PC-9 (cell line): Measurements from ENCODE around the gene AATF. TPM values are rescaled to one million over a fixed set of nuclear protein-coding genes. Genes with fewer than 3 reads are reported as not detected.

Experiments
- BruUV-seq: library from RNA; stranded (reverse); fragments of 400-500 nt; replicated peaks from 2 replicates; lab custom pipeline; 2021; lab: Mats Ljungman, UMichigan
- CTCF ChIA-PET: fragments of 300-600 bp; sonication (Branson Sonifier 250); formaldehyde crosslinking; loops from one replicate; lab custom pipeline; 2022; ENCODE audit warnings: antibody characterized with exemption; lab: Charles Lee
- POLR2A ChIA-PET: fragments of 300-600 bp; sonication (Branson Sonifier 250); formaldehyde crosslinking; loops from one replicate; lab custom pipeline; 2022; ENCODE audit warnings: antibody characterized with exemption; ENCODE audit not compliant: unreplicated experiment; lab: Charles Lee
- DNase-seq, 2 experiments: peaks; one replicate each; pipeline versions ENCODE4 v3.0.0 to v3.0.0-alpha.2; 2015 to 2022; ENCODE audit warnings: mixed read lengths in 1 of 2
- H2AFZ ChIP-seq: fragments of 200-600 bp; sonication (generic); 2 replicates; pipeline ENCODE4 v1.8.1; 2017; ENCODE audit warnings: antibody characterized with exemption
- H3F3A ChIP-seq: fragments of 200-600 bp; sonication (generic); 2 replicates; pipeline ENCODE4 v1.8.1; 2017; ENCODE audit warnings: antibody characterized with exemption, mild to moderate bottlenecking, low read depth; ENCODE audit not compliant: insufficient read depth
- H3K27ac ChIP-seq: fragments of 200-600 bp; sonication (generic); 2 replicates; pipeline ENCODE4 v1.6.1; 2016; ENCODE audit warnings: mixed run types
- H3K27me3 ChIP-seq: fragments of 200-600 bp; sonication (generic); 2 replicates; pipeline ENCODE4 v1.6.1; 2016; ENCODE audit warnings: low read depth, mixed run types; ENCODE audit not compliant: insufficient read depth
- H3K36me3 ChIP-seq: fragments of 200-600 bp; sonication (generic); 2 replicates; pipeline ENCODE4 v1.6.1; 2016; ENCODE audit warnings: low read depth, mixed run types
- H3K4me1 ChIP-seq: fragments of 200-600 bp; sonication (generic); replicated peaks from 2 replicates; pipeline ENCODE4 v1.6.1; 2016; ENCODE audit warnings: mixed run types; ENCODE audit not compliant: insufficient read depth
- H3K4me2 ChIP-seq: fragments of 200-600 bp; sonication (generic); 2 replicates; pipeline ENCODE4 v1.6.1; 2017; ENCODE audit warnings: mixed run types
- H3K4me3 ChIP-seq: fragments of 200-600 bp; sonication (generic); 2 replicates; pipeline ENCODE4 v1.6.1; 2016; ENCODE audit warnings: mixed run types
- H3K79me2 ChIP-seq: fragments of 200-600 bp; sonication (generic); 2 replicates; pipeline ENCODE4 v1.6.1; 2017; ENCODE audit warnings: low read depth, mixed run types
- H3K9me2 ChIP-seq: fragments of 200-600 bp; sonication (generic); 2 replicates; pipeline ENCODE4 v1.8.1; 2017; ENCODE audit warnings: mild to moderate bottlenecking; ENCODE audit not compliant: insufficient read depth
- H3K9me3 ChIP-seq: fragments of 200-600 bp; sonication (generic); 2 replicates; pipeline ENCODE4 v1.8.1; 2016; ENCODE audit warnings: low read depth; ENCODE audit not compliant: insufficient read depth
- H4K20me1 ChIP-seq: fragments of 200-600 bp; sonication (generic); 2 replicates; pipeline ENCODE4 v1.8.1; 2017; ENCODE audit not compliant: insufficient read depth
- EZH2 ChIP-seq: fragments of 200-600 bp; sonication (generic); IDR thresholded peaks from 2 replicates; pipeline ENCODE4 v1.8.0; 2017; ENCODE audit warnings: antibody characterized with exemption, low read depth
- intact Hi-C: fragments of 100-400 bp; cut with micrococcal nuclease; formaldehyde crosslinking; loops from one replicate; pipeline ENCODE4 v1.10.0; 2022; ENCODE audit not compliant: unreplicated experiment
- total RNA-seq: library from RNA; stranded (reverse); gene quantifications from 2 replicates; pipeline ENCODE4 v1.2.3, GENCODE V29; 2021
- TF ChIP-seq, protein P1 (sequence below): fragments of 200-600 bp; sonication (generic); conservative IDR thresholded peaks from 2 replicates; pipeline ENCODE4 v1.6.1; 2017; ENCODE audit warnings: mixed run types, antibody characterized with exemption, mild to moderate bottlenecking, moderate library complexity

Gene AATF
- total RNA-seq, 1 experiment from 2014 or later: 71.4 TPM

DNA sequence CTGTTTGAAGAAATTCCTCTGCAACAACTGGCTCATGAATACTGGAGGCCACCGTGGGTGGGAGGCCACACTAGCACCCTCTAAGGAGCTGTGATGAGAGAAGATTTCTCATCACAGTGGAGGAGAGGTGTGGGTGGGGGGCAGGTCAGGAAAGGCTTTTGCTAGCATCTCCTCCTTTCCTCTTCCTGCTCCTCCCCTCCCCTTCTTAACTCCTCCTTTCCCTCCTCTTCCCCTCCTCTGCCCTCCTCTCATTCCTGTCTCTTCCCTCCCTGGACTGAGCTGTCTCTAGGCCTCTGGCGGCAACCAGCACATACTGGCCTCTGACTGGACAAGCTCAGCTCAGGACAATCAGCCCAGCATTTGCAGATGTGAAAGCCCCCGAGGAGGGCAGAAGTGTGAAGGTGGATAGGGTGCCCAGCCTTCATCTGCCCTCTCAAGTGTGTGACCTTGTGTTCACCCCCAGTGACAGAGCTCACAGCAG, 30.5 kb upstream of the AATF start:
- Histone ChIP-seq H3K4me2 (peak overlapping the region; percentile 86), H3K9me3 (no peaks in the 10 kb centered on the region), H2AFZ (no peak overlapping the region), H3K9me2 (no peaks in the 10 kb centered on the region), H3K36me3 (no peaks in the 10 kb centered on the region), H3K4me1 (peaks cover 62% of the 10 kb centered on the region), H3K79me2 (peaks cover 14% of the 10 kb centered on the region), H3F3A (peaks cover 52% of the 10 kb centered on the region), H4K20me1 (no peaks in the 10 kb centered on the region), H3K27ac (peak overlapping the region; percentile 99), H3K4me3 (no peak overlapping the region), H3K27me3 (no peaks in the 10 kb centered on the region)
- peak; percentile 48 to 53 for DNase-seq
- no TSS peak for BruUV-seq
- ChIA-PET CTCF (interaction anchor here (0.6 kb wide), 1 partner anchor 19 kb away, joined by 3 read pairs; the partner anchor contains the start of gene LHX1), POLR2A (interaction anchor here (0.5 to 0.7 kb wide), 4 partner anchors 18 to 317 kb away, joined by 3 to 13 read pairs (median 6); no protein-coding TSS in a partner anchor)
- TF ChIP-seq EZH2: no peak
- TF ChIP-seq, protein P1, sequence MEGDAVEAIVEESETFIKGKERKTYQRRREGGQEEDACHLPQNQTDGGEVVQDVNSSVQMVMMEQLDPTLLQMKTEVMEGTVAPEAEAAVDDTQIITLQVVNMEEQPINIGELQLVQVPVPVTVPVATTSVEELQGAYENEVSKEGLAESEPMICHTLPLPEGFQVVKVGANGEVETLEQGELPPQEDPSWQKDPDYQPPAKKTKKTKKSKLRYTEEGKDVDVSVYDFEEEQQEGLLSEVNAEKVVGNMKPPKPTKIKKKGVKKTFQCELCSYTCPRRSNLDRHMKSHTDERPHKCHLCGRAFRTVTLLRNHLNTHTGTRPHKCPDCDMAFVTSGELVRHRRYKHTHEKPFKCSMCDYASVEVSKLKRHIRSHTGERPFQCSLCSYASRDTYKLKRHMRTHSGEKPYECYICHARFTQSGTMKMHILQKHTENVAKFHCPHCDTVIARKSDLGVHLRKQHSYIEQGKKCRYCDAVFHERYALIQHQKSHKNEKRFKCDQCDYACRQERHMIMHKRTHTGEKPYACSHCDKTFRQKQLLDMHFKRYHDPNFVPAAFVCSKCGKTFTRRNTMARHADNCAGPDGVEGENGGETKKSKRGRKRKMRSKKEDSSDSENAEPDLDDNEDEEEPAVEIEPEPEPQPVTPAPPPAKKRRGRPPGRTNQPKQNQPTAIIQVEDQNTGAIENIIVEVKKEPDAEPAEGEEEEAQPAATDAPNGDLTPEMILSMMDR: no peak
- intact Hi-C loops: no loop called here

DNA sequence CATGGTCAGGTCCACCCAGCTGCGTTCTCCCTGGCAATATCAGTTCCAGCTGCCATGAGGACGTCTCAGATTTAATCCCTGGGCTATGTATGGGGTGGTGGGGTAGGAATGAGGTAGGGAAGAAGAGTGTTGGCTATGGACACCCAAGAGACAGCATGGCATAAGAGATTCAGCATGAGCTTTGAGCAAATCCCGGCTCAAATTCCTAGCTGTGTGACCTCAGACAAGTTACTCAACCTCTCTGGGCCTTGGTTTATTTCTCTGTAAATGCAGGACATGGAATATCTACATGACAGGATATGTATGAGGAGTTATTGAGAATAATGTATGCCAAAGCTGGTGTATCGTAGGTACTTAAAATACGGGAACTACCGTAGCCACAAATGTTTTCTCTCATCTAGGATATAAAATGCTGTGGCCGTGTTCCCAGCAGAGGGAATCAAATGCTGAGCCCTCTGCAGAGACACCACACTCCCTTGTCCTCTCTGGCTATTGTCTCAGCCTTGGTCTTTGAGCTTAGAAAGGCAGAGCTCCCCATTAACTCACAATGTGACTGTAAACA, 29.3 kb upstream of the AATF start:
- Histone ChIP-seq H2AFZ (no peak overlapping the region), H4K20me1 (no peaks in the 10 kb centered on the region), H3F3A (peaks cover 65% of the 10 kb centered on the region), H3K9me3 (no peaks in the 10 kb centered on the region), H3K4me3 (peak overlapping the region; percentile 45), H3K79me2 (peaks cover 14% of the 10 kb centered on the region), H3K9me2 (no peaks in the 10 kb centered on the region), H3K4me1 (peaks cover 75% of the 10 kb centered on the region), H3K4me2 (peak overlapping the region; percentile 86), H3K27ac (peak overlapping the region; percentile 99), H3K36me3 (no peaks in the 10 kb centered on the region), H3K27me3 (no peaks in the 10 kb centered on the region)
- no peak for DNase-seq
- intact Hi-C loops: no loop called here
- TSS peak; percentile 29 for BruUV-seq
- ChIA-PET CTCF (no interaction called here), POLR2A (interaction anchor here (0.5 to 0.7 kb wide), 2 partner anchors 15 to 83 kb away, joined by 3 to 13 read pairs; no protein-coding TSS in a partner anchor)
- TF ChIP-seq EZH2: no peak
- TF ChIP-seq, protein P1: no peak

DNA sequence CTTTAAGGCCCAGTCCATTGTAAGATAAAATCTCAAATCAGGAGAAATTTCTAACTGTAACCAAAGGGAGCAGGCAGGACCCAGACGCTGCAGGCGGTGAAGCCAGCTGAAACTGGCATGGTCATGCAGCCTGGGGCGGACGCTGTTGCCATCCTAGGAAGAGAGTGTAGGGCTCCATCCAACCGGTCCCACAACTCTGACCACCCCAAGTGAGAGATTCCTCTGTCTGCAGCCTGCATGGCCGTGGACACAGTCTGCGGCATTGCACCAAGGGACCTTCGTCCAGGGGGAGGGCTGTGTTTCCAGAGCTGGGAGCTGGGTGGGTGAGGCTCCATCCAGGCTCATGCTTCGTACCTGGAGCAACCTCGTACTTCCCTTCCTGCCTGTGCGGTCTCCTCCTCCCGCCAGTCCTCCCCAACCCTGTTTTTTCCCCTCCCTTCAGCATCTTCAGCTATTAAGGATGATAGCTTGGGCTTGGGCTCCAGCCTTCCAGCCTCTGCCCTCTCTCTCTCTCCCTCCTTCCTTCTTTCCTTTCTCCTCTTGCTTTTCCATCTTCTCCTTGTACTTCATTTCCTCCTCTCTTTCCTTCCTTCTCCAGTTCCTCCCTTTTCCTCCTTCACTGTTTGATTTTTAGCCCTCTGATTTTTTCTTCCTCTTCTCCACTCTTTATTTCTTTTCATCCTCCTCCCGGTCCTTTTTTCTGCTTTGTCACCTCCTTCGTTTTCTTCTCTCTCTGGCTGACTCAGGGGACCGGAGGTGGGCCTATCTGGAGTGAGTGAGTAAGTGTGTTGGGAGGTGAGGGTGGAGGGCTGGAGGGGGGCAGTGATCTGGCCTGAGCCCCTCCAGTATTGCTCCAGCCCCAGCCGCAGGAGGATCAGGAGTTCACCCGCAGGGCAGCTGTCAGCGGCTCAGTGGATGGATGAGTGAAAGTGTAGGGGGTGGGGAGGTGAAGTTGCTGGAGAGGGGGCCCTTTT, 28.4 kb upstream of the AATF start:
- peak overlapping the region; percentile 45 for H3K4me3 ChIP-seq
- no peak for TF ChIP-seq EZH2
- TF ChIP-seq, protein P1: no peak

More for the DNA sequence above, 28.4 kb upstream of the AATF start:
- Histone ChIP-seq H3K9me3 (no peaks in the 10 kb centered on the region), H3K79me2 (peaks cover 19% of the 10 kb centered on the region), H3K4me2 (peak overlapping the region; percentile 86), H2AFZ (no peak overlapping the region; the same call in 1 of the 2 replicates), H3K4me1 (peaks cover 83% of the 10 kb centered on the region), H3K9me2 (no peaks in the 10 kb centered on the region), H4K20me1 (no peaks in the 10 kb centered on the region), H3F3A (peaks cover 73% of the 10 kb centered on the region), H3K36me3 (no peaks in the 10 kb centered on the region), H3K27me3 (no peaks in the 10 kb centered on the region), H3K27ac (peak overlapping the region; percentile 99)
- intact Hi-C loops: loop anchor here (1.0 to 5.0 kb wide), 5 partner anchors 16 to 198 kb away; partner anchors contain the start of gene AATF
- no TSS peak for BruUV-seq
- peak; percentile 84 to 89 for DNase-seq
- POLR2A ChIA-PET: interaction anchor here (0.6 to 0.7 kb wide), 4 partner anchors 14 to 114 kb away, joined by 3 to 6 read pairs (median 4); no protein-coding TSS in a partner anchor
- CTCF ChIA-PET: no interaction called here
